ENCODE data around the gene COPB2. TPM values are rescaled to one million over a fixed set of nuclear protein-coding genes. Genes with fewer than 3 reads are reported as not detected.

COPB2 gene
- polyA plus RNA-seq, 3 donors from 2014 or later, result 53.0 to 95.4 (median 89.4) TPM

DNA sequence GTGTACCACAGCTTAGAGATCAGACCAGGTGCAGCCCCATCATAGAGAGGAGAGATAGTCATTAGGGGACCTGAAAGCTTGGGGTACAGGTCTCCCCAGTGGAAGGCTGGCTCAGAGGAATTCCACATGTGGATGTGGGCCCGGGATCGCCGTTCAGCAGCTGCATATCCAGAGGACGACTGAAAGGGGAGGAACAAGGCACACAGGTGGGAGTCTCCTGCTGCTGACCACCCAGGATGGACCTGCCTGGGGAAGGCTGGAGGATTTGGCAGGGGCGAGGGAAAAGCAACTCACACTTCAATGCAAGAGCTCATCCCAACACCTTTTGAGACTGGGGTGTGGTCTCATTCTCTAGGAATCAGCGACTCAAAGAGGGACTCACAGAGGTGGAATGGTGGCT is 70.6 kb downstream of the COPB2 start:
- Mint-ChIP-seq H3K4me1 (no peaks in the 10 kb centered on the region), H3K27ac (no peak overlapping the region), H3K27me3 (ENCODE audit: low read depth in 3 of 3) (peaks cover 4 to 18% (median 5%) of the 10 kb centered on the region in 3 donors), H3K9me3 (no peaks in the 10 kb centered on the region), H3K4me3 (no peak overlapping the region), H3K36me3 (no peaks in the 10 kb centered on the region)
- no peak for DNase-seq

DNA sequence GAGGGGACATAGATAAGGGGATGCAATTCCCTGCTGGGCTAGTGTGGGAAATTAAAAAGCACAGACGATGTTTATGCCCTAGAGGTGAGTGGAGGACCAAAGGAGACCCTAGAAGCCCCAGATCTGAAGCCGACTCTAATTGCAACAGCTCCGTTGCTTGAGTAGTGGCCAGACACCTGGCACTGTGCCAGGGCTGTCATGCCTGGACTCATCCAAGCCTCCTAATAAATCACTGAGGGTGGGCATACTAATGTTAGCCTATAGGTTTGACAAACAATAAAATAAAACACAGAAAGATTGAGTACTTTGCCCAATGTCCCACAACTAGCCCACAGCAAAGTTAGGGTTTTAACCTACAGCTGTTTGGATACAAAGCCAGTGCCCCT is 71.0 kb downstream of the COPB2 start:
- Mint-ChIP-seq H3K36me3 (no peaks in the 10 kb centered on the region), H3K4me3 (no peak overlapping the region), H3K27me3 (ENCODE audit: low read depth in 3 of 3) (peaks cover 4 to 18% (median 5%) of the 10 kb centered on the region in 3 donors), H3K27ac (no peak overlapping the region), H3K9me3 (no peaks in the 10 kb centered on the region), H3K4me1 (no peaks in the 10 kb centered on the region)
- no peak for DNase-seq

DNA sequence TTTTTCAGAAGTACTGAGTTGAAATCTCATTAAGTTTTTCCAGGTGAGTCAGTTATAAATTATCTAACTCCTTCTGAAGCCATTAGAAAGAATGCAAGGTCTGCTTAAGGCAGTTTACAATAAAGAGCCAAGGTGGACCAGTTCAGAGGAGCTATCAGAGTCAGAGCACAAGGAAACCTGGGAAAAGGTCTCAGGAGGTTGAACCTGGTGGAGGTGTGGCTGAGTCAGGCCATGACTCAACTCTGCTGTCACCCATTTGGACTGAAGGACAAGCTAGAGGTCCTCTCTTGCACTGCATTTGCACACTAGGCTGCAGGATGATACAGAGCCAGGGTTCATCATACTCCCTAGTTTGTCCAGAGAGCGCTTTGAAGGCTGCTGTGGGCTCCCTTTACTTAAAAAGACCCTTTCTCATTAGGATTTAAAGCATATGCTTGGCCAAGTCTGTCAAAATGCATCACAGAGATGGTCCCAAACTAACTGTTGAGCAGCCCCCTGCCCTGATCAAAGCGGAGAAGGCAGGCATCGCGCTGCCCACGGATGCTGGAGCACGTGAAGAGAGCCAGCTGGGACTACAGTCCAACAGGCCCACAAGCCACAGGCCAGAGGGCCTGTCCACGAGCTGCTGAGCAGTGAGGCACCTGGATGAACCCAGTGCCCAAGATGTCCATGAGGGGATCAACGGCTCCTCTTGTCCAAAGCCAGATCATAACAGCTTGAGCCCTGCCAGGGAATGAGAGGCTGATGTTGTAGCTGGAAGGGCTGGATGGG is 71.6 kb downstream of the COPB2 start:
- Mint-ChIP-seq H3K4me3 (no peak overlapping the region), H3K27ac (no peak overlapping the region), H3K36me3 (no peaks in the 10 kb centered on the region), H3K27me3 (ENCODE audit: low read depth in 3 of 3) (peaks cover 4 to 18% (median 5%) of the 10 kb centered on the region in 3 donors), H3K4me1 (no peaks in the 10 kb centered on the region), H3K9me3 (no peaks in the 10 kb centered on the region)
- no peak for DNase-seq

DNA sequence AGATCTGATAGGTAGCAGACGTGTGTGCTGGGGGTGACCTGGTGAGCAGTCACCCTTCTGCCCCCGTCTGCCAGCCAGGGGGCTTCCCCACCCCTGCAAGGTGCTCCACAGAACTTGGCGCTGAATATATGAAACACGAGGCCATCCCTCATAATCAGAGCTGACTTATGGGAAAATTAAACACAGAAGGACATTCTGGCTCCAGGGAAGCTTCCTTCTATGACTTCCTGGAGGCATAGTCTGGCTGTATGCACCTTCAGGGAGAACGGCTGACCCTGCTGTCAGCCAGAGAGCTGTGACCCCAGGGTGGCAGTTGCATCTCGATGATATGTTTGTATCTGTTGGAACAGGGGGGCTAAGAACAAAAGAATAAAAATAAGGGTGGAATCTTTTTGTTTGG is 72.2 kb downstream of the COPB2 start:
- no peaks in the 10 kb centered on the region for H3K9me3 Mint-ChIP-seq
- H3K4me3 Mint-ChIP-seq, result no peak overlapping the region
- H3K27me3 Mint-ChIP-seq (ENCODE audit: low read depth in 3 of 3), result peaks cover 4 to 18% (median 5%) of the 10 kb centered on the region in 3 donors
- no peaks in the 10 kb centered on the region for H3K4me1 Mint-ChIP-seq
- no peak for DNase-seq
- H3K27ac Mint-ChIP-seq, result no peak overlapping the region
- H3K36me3 Mint-ChIP-seq, result no peaks in the 10 kb centered on the region

DNA sequence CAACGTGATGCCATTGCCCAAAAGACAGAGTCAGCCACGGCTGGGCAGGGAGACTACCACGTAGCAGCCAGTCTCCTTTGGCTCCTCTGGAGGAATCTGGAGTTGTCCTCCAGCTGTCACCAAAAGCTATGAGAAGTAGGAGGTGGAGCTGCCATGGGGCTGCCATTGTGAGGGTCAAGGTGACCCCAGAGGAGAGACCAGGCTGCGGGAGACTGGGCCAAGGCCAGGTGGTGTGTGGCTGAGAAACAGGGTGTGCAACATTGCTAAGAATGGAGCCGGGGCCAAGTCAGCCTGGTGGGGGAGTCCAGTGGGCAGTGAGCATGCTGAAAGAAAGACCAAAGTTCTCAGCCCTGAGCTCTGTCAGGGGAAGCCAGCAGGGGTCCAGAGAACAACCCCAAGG is 75.5 kb downstream of the COPB2 start:
- no peak for DNase-seq
- H3K27ac Mint-ChIP-seq, result no peak overlapping the region

DNA sequence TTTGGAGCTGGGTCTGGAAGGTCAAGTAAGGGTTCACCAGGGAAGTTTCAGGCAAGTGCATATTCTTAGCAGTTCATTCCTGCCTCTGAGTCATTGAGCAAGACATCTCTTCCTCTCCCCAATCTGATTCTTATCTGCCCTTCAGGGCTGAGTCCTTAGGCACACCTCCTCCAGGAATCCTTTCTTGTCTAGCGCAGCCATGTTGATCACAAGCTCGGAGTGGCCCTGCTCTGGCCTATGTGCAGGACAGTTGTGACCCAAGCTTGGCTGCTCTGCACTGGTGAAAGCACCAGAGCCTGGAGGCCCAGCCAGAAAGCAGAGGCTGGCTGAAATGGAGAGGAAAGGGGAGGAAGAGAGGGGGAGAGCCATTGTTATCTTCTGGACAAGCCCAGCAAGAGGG is 76.5 kb downstream of the COPB2 start:
- Mint-ChIP-seq H3K4me3 (no peak overlapping the region), H3K27me3 (ENCODE audit: low read depth in 3 of 3) (peaks cover 0 to 18% (median 2%) of the 10 kb centered on the region in 3 donors), H3K4me1 (no peaks in the 10 kb centered on the region), H3K9me3 (no peaks in the 10 kb centered on the region), H3K27ac (no peak overlapping the region), H3K36me3 (no peaks in the 10 kb centered on the region)
- DNase-seq, result no peak

More for the DNA sequence above, 75.5 kb downstream of the COPB2 start:
- no peaks in the 10 kb centered on the region for H3K9me3 Mint-ChIP-seq
- no peaks in the 10 kb centered on the region for H3K4me1 Mint-ChIP-seq
- no peaks in the 10 kb centered on the region for H3K36me3 Mint-ChIP-seq
- peaks cover 0 to 19% (median 2%) of the 10 kb centered on the region in 3 donors for H3K27me3 Mint-ChIP-seq (ENCODE audit: low read depth in 3 of 3)
- no peak overlapping the region for H3K4me3 Mint-ChIP-seq

DNA sequence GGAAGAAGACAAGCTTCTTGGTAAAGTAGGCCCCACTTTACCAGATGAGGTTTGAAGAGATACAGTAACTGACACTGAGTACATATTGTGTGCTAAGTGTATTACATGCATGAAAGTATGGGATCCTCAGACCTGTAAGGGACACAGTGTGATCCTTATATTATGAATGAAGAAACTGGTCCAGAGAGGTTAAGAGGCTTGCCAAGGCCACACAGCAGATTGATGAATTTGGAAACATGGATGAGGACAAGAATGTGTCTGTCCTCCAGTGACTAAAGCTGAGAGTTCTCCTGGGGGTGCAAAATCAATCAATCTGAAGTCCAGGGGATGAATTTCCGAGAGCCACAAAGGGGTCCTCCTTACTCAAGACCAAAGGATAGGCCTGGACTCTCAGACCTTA is 77.0 kb downstream of the COPB2 start:
- DNase-seq, result no peak
- Mint-ChIP-seq H3K27me3 (ENCODE audit: low read depth in 3 of 3) (peaks cover 0 to 18% (median 2%) of the 10 kb centered on the region in 3 donors), H3K27ac (no peak overlapping the region), H3K4me3 (no peak overlapping the region), H3K9me3 (no peaks in the 10 kb centered on the region), H3K4me1 (no peaks in the 10 kb centered on the region), H3K36me3 (no peaks in the 10 kb centered on the region)

DNA sequence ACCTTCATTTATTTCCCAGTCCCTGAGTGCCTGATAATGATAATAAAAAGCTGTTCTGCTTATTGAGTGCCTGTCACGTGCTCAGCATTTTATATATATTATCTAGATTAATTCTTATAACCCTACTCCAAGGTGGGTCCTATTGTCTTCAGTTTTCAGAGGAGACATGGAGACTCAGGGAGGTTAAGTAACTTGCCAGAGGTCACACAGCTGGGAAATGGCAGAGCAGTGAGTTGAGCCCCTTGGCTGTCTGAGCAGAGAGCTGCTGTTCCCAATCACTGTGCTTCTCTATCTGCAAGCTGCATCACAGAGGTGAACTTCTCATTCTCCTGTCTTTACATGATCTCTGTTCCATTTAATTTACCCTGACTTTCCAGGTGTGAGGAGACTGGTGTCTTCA is 77.9 kb downstream of the COPB2 start:
- no peaks in the 10 kb centered on the region for H3K36me3 Mint-ChIP-seq
- no peak for DNase-seq
- H3K4me3 Mint-ChIP-seq, result no peak overlapping the region
- no peaks in the 10 kb centered on the region for H3K9me3 Mint-ChIP-seq
- no peak overlapping the region for H3K27ac Mint-ChIP-seq
- H3K27me3 Mint-ChIP-seq (ENCODE audit: low read depth in 3 of 3), result peaks cover 0 to 18% (median 2%) of the 10 kb centered on the region in 3 donors
- no peaks in the 10 kb centered on the region for H3K4me1 Mint-ChIP-seq

DNA sequence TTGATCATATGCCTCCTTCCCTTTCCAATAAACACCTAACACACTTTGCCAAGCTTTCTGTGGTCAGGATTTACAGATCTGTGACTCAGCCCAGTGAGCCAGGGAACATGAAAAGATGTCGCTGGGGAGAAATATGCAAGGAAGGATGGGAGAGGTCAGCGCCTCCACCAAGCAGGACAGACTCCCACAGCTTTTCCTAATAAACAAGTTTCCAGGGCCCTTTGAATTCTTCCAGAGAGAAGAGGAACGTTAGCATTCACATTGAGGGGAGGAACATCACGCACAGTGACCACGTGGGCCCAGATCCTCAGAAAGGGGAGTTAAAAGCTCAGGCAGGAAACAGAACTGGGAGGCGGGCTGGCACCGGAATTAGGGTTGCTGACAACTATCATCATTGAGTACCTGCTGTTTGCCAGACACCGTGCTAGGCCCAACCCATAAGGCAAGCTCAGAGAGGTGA is 78.9 kb downstream of the COPB2 start:
- Mint-ChIP-seq H3K4me1 (no peaks in the 10 kb centered on the region), H3K27ac (no peak overlapping the region), H3K4me3 (no peak overlapping the region), H3K27me3 (ENCODE audit: low read depth in 3 of 3) (peaks cover 0 to 12% (median 2%) of the 10 kb centered on the region in 3 donors), H3K9me3 (no peaks in the 10 kb centered on the region), H3K36me3 (no peaks in the 10 kb centered on the region)
- DNase-seq, result no peak

DNA sequence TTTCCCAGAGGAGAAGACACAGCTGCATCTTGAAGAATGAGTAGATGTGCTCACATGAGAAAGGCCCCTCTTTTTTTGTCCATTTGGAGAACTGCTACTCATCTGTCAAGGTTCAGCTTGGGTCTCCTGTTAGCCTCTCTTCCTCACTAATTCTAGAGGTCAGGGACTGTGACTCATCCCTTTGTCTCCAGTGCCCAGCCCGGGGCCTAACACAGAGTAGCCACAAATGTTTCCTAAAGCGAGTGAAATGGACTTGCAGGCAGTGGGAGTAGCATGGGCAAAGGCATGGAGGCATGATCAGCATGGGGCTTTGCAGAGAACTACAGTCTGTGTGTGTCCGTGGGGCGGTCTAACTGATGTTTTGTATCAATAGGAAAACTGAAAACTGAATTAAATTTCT is 79.6 kb downstream of the COPB2 start:
- DNase-seq, result no peak
- Mint-ChIP-seq H3K36me3 (no peaks in the 10 kb centered on the region), H3K4me1 (no peaks in the 10 kb centered on the region), H3K27me3 (ENCODE audit: low read depth in 3 of 3) (peaks cover 0 to 9% (median 2%) of the 10 kb centered on the region in 3 donors), H3K9me3 (no peaks in the 10 kb centered on the region), H3K4me3 (no peak overlapping the region), H3K27ac (no peak overlapping the region)

DNA sequence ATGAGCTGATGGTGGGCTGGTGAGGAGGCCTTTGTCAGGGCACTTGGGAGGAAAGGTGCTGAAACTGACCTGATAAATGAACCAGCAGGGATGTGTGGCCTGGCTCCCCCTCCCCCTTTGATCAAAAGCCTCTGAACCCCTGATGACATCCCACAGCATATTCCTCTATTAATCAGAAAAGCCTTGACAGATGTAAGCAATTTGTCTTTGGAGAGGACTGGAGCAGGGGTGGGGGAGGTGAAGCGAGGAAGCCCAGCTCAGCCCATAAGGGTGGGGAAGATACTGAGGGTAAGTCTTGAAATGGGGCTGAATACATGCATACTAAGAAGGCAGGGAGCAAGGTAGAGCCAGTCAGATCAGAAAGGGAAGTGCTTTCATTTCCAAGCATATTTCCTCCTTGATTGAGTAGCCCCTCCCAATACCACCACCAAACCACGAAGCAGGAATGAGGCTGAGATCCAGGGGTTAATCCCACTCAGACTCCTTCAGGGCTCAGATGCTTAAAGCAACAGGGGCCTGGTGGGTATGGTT is 80.3 kb downstream of the COPB2 start:
- Mint-ChIP-seq H3K4me3 (no peak overlapping the region), H3K27me3 (ENCODE audit: low read depth in 3 of 3) (peaks cover 0 to 1% (median 0%) of the 10 kb centered on the region in 3 donors), H3K4me1 (no peaks in the 10 kb centered on the region), H3K9me3 (no peaks in the 10 kb centered on the region), H3K36me3 (no peaks in the 10 kb centered on the region), H3K27ac (no peak overlapping the region)
- no peak for DNase-seq

DNA sequence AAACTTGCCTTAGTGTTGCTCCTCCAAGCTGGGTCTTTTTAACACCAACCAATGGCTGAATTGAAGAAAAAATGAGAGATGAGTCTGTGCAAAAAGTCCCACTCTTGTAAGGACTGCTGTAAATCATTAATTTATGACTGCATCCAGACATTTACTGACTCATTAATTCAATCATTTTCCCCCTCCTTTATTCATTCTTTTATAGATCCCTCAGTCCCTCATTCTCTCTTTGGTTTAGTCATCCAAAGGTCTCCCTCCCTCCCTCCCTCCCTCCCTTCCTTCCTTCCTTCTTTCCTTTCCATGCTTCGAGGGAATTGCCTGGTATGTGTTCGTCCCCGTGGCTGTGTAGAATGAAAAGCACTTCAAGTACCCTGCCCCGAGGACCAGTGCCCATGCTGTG is 80.9 kb downstream of the COPB2 start:
- Mint-ChIP-seq H3K27me3 (ENCODE audit: low read depth in 3 of 3) (peaks cover 0 to 1% (median 0%) of the 10 kb centered on the region in 3 donors), H3K27ac (no peak overlapping the region), H3K4me3 (no peak overlapping the region), H3K36me3 (no peaks in the 10 kb centered on the region), H3K4me1 (no peaks in the 10 kb centered on the region), H3K9me3 (no peaks in the 10 kb centered on the region)
- no peak for DNase-seq

DNA sequence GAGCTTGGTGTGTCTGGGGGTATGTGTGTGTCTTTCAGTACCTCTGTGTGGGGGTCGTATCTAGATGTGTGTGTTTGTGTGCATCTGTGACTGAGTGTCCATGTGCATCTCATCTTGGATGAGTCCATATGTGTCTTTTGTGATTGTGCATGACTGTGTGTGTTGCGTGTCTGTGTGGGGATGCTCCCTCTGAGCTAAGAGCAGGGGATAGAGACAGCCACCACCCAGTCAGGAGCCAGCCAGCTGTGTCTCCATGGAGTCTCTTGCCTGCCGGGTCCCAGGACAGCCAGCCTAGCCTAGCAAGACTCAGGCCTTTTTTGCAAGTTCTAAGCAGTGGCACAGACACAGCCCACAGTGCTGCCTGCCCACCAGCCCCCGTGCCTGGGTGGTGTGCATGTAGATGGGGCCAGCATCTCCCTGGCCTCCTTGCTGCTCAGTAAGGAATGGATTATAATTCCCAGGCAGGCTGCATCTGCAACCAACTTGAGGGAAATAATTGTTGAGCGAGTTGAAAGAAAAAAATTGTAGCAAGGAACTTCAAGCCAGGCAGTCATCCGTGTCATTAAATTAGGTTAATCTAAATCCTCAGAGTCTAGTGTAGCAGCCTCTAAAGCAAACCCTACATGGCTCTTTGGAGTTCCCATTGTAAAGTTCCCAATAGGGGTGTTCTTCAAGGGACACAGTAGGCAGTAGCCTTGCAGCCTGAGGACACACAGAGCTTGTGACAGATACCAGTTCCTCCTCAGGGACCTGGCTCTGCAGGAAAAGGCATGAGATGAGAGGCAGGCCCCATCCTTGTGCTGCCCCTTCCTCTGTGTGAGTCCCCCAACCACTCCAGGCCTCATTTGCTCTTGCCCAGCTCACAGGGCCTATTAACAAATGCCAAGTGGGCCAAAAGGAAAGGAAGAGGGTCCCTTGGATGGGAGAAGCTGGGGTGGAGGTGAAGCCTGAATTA is 81.6 kb downstream of the COPB2 start:
- peaks cover 0 to 2% (median 0%) of the 10 kb centered on the region in 3 donors for H3K27me3 Mint-ChIP-seq (ENCODE audit: low read depth in 3 of 3)
- no peak overlapping the region for H3K27ac Mint-ChIP-seq
- no peak overlapping the region for H3K4me3 Mint-ChIP-seq
- peaks cover 0 to under 1% of the 10 kb centered on the region in 2 donors for H3K4me1 Mint-ChIP-seq
- no peaks in the 10 kb centered on the region for H3K36me3 Mint-ChIP-seq
- DNase-seq, result no peak
- H3K9me3 Mint-ChIP-seq, result no peaks in the 10 kb centered on the region

Data from immature natural killer cell (primary cell).